Keratinocyte (primary cell): ENCODE data around the gene RBP2. TPM values are rescaled to one million over a fixed set of nuclear protein-coding genes. Genes with fewer than 3 reads are reported as not detected.

ENCODE experiments used
- DNase-seq: peaks from one replicate; pipeline ENCODE4 v3.0.0-alpha.2; 2011; ENCODE audit warnings: low read depth, missing footprints, low spot score
- FAIRE-seq: peaks from 2 replicates; lab custom pipeline; 2011; peaks lifted over from hg19 to GRCh38; lab: Jason Lieb, UNC
- H2AFZ ChIP-seq: 2 replicates; pipeline ENCODE4 v1.6.0; 2012; ENCODE audit warnings: low read length, control low read depth, inconsistent platforms; ENCODE audit not compliant: control insufficient read depth
- H3K27ac ChIP-seq: 2 replicates; pipeline ENCODE4 v1.5.1; 2011; ENCODE audit warnings: low read length; ENCODE audit not compliant: control insufficient read depth, insufficient read depth
- H3K27me3 ChIP-seq: 3 replicates; pipeline ENCODE4 v1.6.0; 2011; ENCODE audit warnings: low read length; ENCODE audit not compliant: control insufficient read depth, insufficient read depth; ENCODE audit errors: extremely low read depth
- H3K36me3 ChIP-seq, 2 experiments: 2 replicates in 1 of 2; 3 replicates in 1 of 2; pipeline ENCODE4 v1.5.1; 2011; ENCODE audit warnings: low read length in 2 of 2, mild to moderate bottlenecking in 1 of 2; ENCODE audit not compliant: control insufficient read depth in 2 of 2, insufficient read depth in 2 of 2; ENCODE audit errors: extremely low read depth in 1 of 2
- H3K4me1 ChIP-seq: 3 replicates; pipeline ENCODE4 v1.5.1; 2011; ENCODE audit warnings: low read length; ENCODE audit not compliant: control insufficient read depth, insufficient read depth; ENCODE audit errors: extremely low read depth
- H3K4me2 ChIP-seq: 3 replicates; pipeline ENCODE4 v1.6.0; 2011; ENCODE audit warnings: low read depth, low read length; ENCODE audit not compliant: control insufficient read depth, insufficient read depth; ENCODE audit errors: extremely low read depth
- H3K4me3 ChIP-seq, 3 experiments: fragments of 200-600 bp in 1 of 3; sonication (generic) in 1 of 3; 2 replicates in 2 of 3; 3 replicates in 1 of 3; pipeline ENCODE4 v1.5.1; 2011 to 2016; ENCODE audit warnings: low read length in 3 of 3, mild to moderate bottlenecking in 3 of 3, control low read depth in 2 of 3, inconsistent platforms in 1 of 3, low read depth in 1 of 3, mixed read lengths in 1 of 3, mixed run types in 1 of 3, moderate library complexity in 1 of 3; ENCODE audit not compliant: control insufficient read depth in 2 of 3, insufficient read depth in 2 of 3; ENCODE audit errors: extremely low read depth in 1 of 3
- H3K79me2 ChIP-seq: 2 replicates; pipeline ENCODE4 v1.6.0; 2012; ENCODE audit warnings: low read length; ENCODE audit not compliant: control insufficient read depth, insufficient read depth
- H3K9ac ChIP-seq: 3 replicates; pipeline ENCODE4 v1.6.0; 2011; ENCODE audit warnings: low read length; ENCODE audit not compliant: control insufficient read depth, insufficient read depth; ENCODE audit errors: extremely low read depth
- H3K9me1 ChIP-seq: 3 replicates; pipeline ENCODE4 v1.6.0; 2011; ENCODE audit warnings: low read length; ENCODE audit not compliant: control insufficient read depth, insufficient read depth; ENCODE audit errors: extremely low read depth
- H3K9me3 ChIP-seq: 2 replicates; pipeline ENCODE4 v1.5.1; 2012; ENCODE audit warnings: low read depth, low read length; ENCODE audit not compliant: control insufficient read depth
- H4K20me1 ChIP-seq: 3 replicates; pipeline ENCODE4 v1.6.0; 2011; ENCODE audit warnings: low read length; ENCODE audit not compliant: control insufficient read depth, insufficient read depth; ENCODE audit errors: extremely low read depth
- EZH2 ChIP-seq: IDR thresholded peaks from one replicate; pipeline ENCODE4 v1.6.1; 2012; ENCODE audit warnings: inconsistent platforms, mild to moderate bottlenecking, low read length, moderate library complexity
- dilution Hi-C: fragments of 300-500 bp; cut with MboI; formaldehyde crosslinking; loops from one replicate; pipeline ENCODE4 v1.7.0; 2020; ENCODE audit warnings: low sequenced_read_pairs; ENCODE audit not compliant: extremely low pct_ligation_motif_present
- polyA plus RNA-seq, 5 experiments: library from polyadenylated mRNA; depleted of rRNA in 3 of 5; stranded (reverse) in 3 of 5; stranded (forward) in 1 of 5; unstranded in 1 of 5; fragments of >200 nt; gene quantifications; 1 replicate in 1 of 5; 2 replicates in 3 of 5; 3 replicates in 1 of 5; pipeline versions ENCODE4 v1.2.1 to v1.2.3, GENCODE V29; 2011 to 2012; ENCODE audit warnings: missing spikeins in 2 of 5, low read depth in 1 of 5, low replicate concordance in 1 of 5
- TF ChIP-seq, protein P1 (sequence below), 3 experiments: IDR thresholded peaks in 1 of 3; conservative IDR thresholded peaks in 1 of 3; optimal IDR thresholded peaks in 1 of 3; 2 replicates in 2 of 3; 3 replicates in 1 of 3; pipeline versions ENCODE3 to v1.5.1; 2011; ENCODE audit warnings: low read length in 3 of 3, mild to moderate bottlenecking in 3 of 3, moderate library complexity in 2 of 3, control low read depth in 1 of 3, inconsistent platforms in 1 of 3; ENCODE audit not compliant: insufficient read depth in 2 of 3; ENCODE audit errors: extremely low read depth in 1 of 3

Gene RBP2
- polyA plus RNA-seq, 1 donor (not counting 4 experiments of a cell fraction or from before 2014, with no cell fraction given), result not detected

- Histone ChIP-seq H3K9me3 (no peaks in the 10 kb centered on the region), H3K27me3 (no peaks in the 10 kb centered on the region), H3K4me2 (no peak overlapping the region), H3K79me2 (no peaks in the 10 kb centered on the region), H3K36me3 (no peaks in the 10 kb centered on the region), H2AFZ (no peak overlapping the region), H3K4me3 (no peak overlapping the region), H3K9ac (no peak overlapping the region), H3K27ac (no peak overlapping the region), H4K20me1 (no peaks in the 10 kb centered on the region), H3K4me1 (no peaks in the 10 kb centered on the region), H3K9me1 (no peaks in the 10 kb centered on the region)
- TF ChIP-seq EZH2, result no peak
- TF ChIP-seq, protein P1, sequence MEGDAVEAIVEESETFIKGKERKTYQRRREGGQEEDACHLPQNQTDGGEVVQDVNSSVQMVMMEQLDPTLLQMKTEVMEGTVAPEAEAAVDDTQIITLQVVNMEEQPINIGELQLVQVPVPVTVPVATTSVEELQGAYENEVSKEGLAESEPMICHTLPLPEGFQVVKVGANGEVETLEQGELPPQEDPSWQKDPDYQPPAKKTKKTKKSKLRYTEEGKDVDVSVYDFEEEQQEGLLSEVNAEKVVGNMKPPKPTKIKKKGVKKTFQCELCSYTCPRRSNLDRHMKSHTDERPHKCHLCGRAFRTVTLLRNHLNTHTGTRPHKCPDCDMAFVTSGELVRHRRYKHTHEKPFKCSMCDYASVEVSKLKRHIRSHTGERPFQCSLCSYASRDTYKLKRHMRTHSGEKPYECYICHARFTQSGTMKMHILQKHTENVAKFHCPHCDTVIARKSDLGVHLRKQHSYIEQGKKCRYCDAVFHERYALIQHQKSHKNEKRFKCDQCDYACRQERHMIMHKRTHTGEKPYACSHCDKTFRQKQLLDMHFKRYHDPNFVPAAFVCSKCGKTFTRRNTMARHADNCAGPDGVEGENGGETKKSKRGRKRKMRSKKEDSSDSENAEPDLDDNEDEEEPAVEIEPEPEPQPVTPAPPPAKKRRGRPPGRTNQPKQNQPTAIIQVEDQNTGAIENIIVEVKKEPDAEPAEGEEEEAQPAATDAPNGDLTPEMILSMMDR (optimal IDR thresholded peaks at IDR 0.05 in 1 of 3, IDR thresholded peaks at IDR 0.05 in 1 of 3, conservative IDR thresholded peaks at IDR 0.05 in 1 of 3; ENCODE audit: extremely low read depth in 1 of 3, insufficient read depth in 2 of 3, low read length in 3 of 3), result no peak
- DNase-seq (no peak), FAIRE-seq (no peak)
- dilution Hi-C loops, result no loop called here
These were observed 1.7 kb upstream of the RBP2 start for GRCh38 chr3:139477710-139478640.

DNA sequence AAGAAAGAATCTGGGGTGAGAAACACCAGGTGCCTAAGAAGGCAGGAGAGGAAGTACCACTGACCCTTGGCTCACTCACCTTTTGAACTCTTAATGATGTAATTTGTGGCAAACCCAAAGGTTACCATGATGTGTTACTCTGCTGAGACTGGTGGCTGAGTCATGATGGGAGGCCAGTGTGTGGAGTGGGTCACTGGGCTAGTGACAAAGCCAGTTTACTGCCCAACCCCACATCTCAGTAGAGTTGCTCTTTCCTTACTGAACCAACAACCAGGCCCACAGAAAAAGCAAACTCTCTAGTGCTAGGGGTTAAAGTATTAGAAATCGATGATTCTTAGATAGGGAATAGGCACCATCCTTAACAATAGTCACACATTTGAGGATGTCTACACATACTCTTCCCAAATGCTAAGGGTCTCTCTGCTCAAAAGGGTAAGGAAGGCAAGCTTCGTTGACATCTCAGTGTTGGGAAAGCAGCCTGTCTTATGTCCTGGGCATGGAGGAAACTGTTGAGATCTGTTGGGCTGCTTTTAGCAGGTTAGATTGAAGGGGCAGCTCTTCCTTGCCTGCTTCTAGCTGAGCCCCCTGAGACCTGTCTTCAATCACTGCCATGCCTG, 3.1 kb downstream of the RBP2 start:
- Histone ChIP-seq H3K79me2 (no peaks in the 10 kb centered on the region), H3K36me3 (no peaks in the 10 kb centered on the region), H3K27me3 (no peaks in the 10 kb centered on the region), H3K9me1 (no peaks in the 10 kb centered on the region), H2AFZ (no peak overlapping the region), H3K27ac (no peak overlapping the region), H4K20me1 (no peaks in the 10 kb centered on the region), H3K4me2 (no peak overlapping the region), H3K4me1 (no peaks in the 10 kb centered on the region), H3K9me3 (no peaks in the 10 kb centered on the region), H3K4me3 (no peak overlapping the region), H3K9ac (no peak overlapping the region)
- dilution Hi-C loops, result no loop called here
- no peak for DNase-seq
- TF ChIP-seq, protein P1 (optimal IDR thresholded peaks at IDR 0.05 in 1 of 3, IDR thresholded peaks at IDR 0.05 in 1 of 3, conservative IDR thresholded peaks at IDR 0.05 in 1 of 3; ENCODE audit: extremely low read depth in 1 of 3, insufficient read depth in 2 of 3, low read length in 3 of 3), result no peak
- TF ChIP-seq EZH2, result no peak
- no peak for FAIRE-seq
